H9 (cell line): Measurements from ENCODE around the gene NCDN. TPM values are rescaled to one million over a fixed set of nuclear protein-coding genes. Genes with fewer than 3 reads are reported as not detected.

Experiments used
- DNase-seq: peaks from one replicate; pipeline ENCODE4 v3.0.0-alpha.2; 2017
- H2AFZ ChIP-seq: one replicate; pipeline ENCODE4 v1.6.1; 2013; ENCODE audit warnings: mild to moderate bottlenecking, low read length, control low read depth, moderate library complexity
- H2AK5ac ChIP-seq: 2 replicates; pipeline ENCODE4 v1.6.1; 2013; ENCODE audit warnings: low read length, control low read depth, mixed read lengths; ENCODE audit not compliant: insufficient read length
- H2BK120ac ChIP-seq: one replicate; pipeline ENCODE4 v1.6.1; 2013; ENCODE audit warnings: low read depth, mild to moderate bottlenecking, low read length, control low read depth, inconsistent platforms; ENCODE audit not compliant: poor library complexity, severe bottlenecking
- H2BK12ac ChIP-seq: 2 replicates; pipeline ENCODE4 v1.6.1; 2013; ENCODE audit warnings: low read length, control low read depth, mixed read lengths, low read depth; ENCODE audit not compliant: insufficient read length
- H2BK15ac ChIP-seq: 2 replicates; pipeline ENCODE4 v1.6.1; 2013; ENCODE audit warnings: low read depth, low read length, control low read depth
- H2BK20ac ChIP-seq: one replicate; pipeline ENCODE4 v1.6.1; 2013; ENCODE audit warnings: low read depth, mild to moderate bottlenecking, low read length, control low read depth, inconsistent platforms; ENCODE audit not compliant: poor library complexity, severe bottlenecking
- H2BK5ac ChIP-seq: 2 replicates; pipeline ENCODE4 v1.6.1; 2013; ENCODE audit warnings: low read length, control low read depth, mixed read lengths; ENCODE audit not compliant: insufficient read length
- H3K14ac ChIP-seq: 2 replicates; pipeline ENCODE4 v1.6.1; 2013; ENCODE audit warnings: low read length, control low read depth; ENCODE audit not compliant: insufficient read depth
- H3K18ac ChIP-seq: 2 replicates; pipeline ENCODE4 v1.6.1; 2013; ENCODE audit warnings: low read depth, mild to moderate bottlenecking, mixed read lengths, low read length, control low read depth; ENCODE audit not compliant: insufficient read length
- H3K23ac ChIP-seq: 2 replicates; pipeline ENCODE4 v1.6.1; 2013; ENCODE audit warnings: low read length, control low read depth, mixed read lengths, low read depth; ENCODE audit not compliant: insufficient read length
- H3K23me2 ChIP-seq: 2 replicates; pipeline ENCODE4 v1.6.1; 2013; ENCODE audit warnings: low read depth, mild to moderate bottlenecking, mixed read lengths, low read length, control low read depth; ENCODE audit not compliant: insufficient read length, poor library complexity, severe bottlenecking
- H3K27ac ChIP-seq: 2 replicates; pipeline ENCODE4 v1.5.1; 2013; ENCODE audit warnings: low read length, control low read depth, mixed read lengths, low read depth; ENCODE audit not compliant: insufficient read length
- H3K27me3 ChIP-seq: 2 replicates; pipeline ENCODE4 v1.6.1; 2013; ENCODE audit warnings: low read length, control low read depth, inconsistent platforms; ENCODE audit not compliant: insufficient read depth
- H3K4ac ChIP-seq: 2 replicates; pipeline ENCODE4 v1.6.1; 2013; ENCODE audit warnings: low read depth, mild to moderate bottlenecking, control low read depth, inconsistent platforms, low read length, moderate library complexity
- H3K4me1 ChIP-seq: 2 replicates; pipeline ENCODE4 v1.6.1; 2013; ENCODE audit warnings: low read length, control low read depth, inconsistent platforms; ENCODE audit not compliant: insufficient read depth
- H3K4me2 ChIP-seq: 2 replicates; pipeline ENCODE4 v1.6.1; 2013; ENCODE audit warnings: low read length, control low read depth, mixed read lengths; ENCODE audit not compliant: insufficient read length, insufficient read depth
- H3K56ac ChIP-seq: 2 replicates; pipeline ENCODE4 v1.6.1; 2013; ENCODE audit warnings: low read depth, mild to moderate bottlenecking, mixed read lengths, low read length, control low read depth; ENCODE audit not compliant: insufficient read length
- H3K79me1 ChIP-seq: 2 replicates; pipeline ENCODE4 v1.6.1; 2013; ENCODE audit warnings: low read depth, mild to moderate bottlenecking, moderate library complexity, low read length, control low read depth, inconsistent platforms; ENCODE audit not compliant: insufficient read depth, poor library complexity, severe bottlenecking
- H3K79me2 ChIP-seq: 2 replicates; pipeline ENCODE4 v1.6.1; 2013; ENCODE audit warnings: low read length, control low read depth, inconsistent platforms; ENCODE audit not compliant: insufficient read depth
- H3K9ac ChIP-seq: 2 replicates; pipeline ENCODE4 v1.6.1; 2013; ENCODE audit warnings: low read length, control low read depth, mixed read lengths; ENCODE audit not compliant: insufficient read length; ENCODE audit errors: extremely low read depth
- H3K9me3 ChIP-seq: one replicate; pipeline ENCODE4 v1.6.1; 2013; ENCODE audit warnings: low read depth, low read length, inconsistent platforms; ENCODE audit not compliant: control insufficient read depth
- H3T11ph ChIP-seq: one replicate; pipeline ENCODE4 v1.6.1; 2013; ENCODE audit warnings: mild to moderate bottlenecking, low read length, control low read depth, inconsistent platforms
- H4K20me1 ChIP-seq: one replicate; pipeline ENCODE4 v1.6.1; 2013; ENCODE audit not compliant: control insufficient read depth, insufficient read length, insufficient read depth
- H4K5ac ChIP-seq: 2 replicates; pipeline ENCODE4 v1.6.1; 2013; ENCODE audit warnings: low read depth, mild to moderate bottlenecking, mixed read lengths, low read length, control low read depth; ENCODE audit not compliant: insufficient read length
- H4K8ac ChIP-seq: replicated peaks from 2 replicates; pipeline ENCODE4 v1.6.1; 2013; ENCODE audit warnings: low read length, control low read depth, mixed read lengths, low read depth; ENCODE audit not compliant: insufficient read length
- H4K91ac ChIP-seq: 2 replicates; pipeline ENCODE4 v1.6.1; 2013; ENCODE audit warnings: low read depth, mild to moderate bottlenecking, moderate library complexity, mixed read lengths, low read length, control low read depth; ENCODE audit not compliant: insufficient read length
- H3K27ac Mint-ChIP-seq, 3 experiments: 2 replicates in 2 of 3; 3 replicates in 1 of 3; pipeline ENCODE4 v1.8.0; 2020 to 2021; ENCODE audit warnings: mixed read lengths in 3 of 3, mild to moderate bottlenecking in 1 of 3, moderate library complexity in 1 of 3
- H3K27me3 Mint-ChIP-seq: 2 replicates; pipeline ENCODE4 v1.8.0; 2021; ENCODE audit warnings: low read depth, mild to moderate bottlenecking, moderate library complexity, mixed read lengths
- H3K36me3 Mint-ChIP-seq, 3 experiments: 2 replicates in 2 of 3; 3 replicates in 1 of 3; pipeline ENCODE4 v1.8.0; 2020 to 2021; ENCODE audit warnings: low read depth in 3 of 3, mixed read lengths in 3 of 3; ENCODE audit not compliant: insufficient read depth in 1 of 3
- H3K4me1 Mint-ChIP-seq, 2 experiments: 2 replicates each; pipeline ENCODE4 v1.8.0; 2020; ENCODE audit warnings: mixed read lengths in 2 of 2
- H3K4me3 Mint-ChIP-seq, 2 experiments: 2 replicates in 1 of 2; 3 replicates in 1 of 2; pipeline ENCODE4 v1.8.0; 2020 to 2021; ENCODE audit warnings: mild to moderate bottlenecking in 2 of 2, mixed read lengths in 2 of 2, moderate library complexity in 1 of 2
- H3K9me3 Mint-ChIP-seq, 2 experiments: 2 replicates in 1 of 2; 3 replicates in 1 of 2; pipeline ENCODE4 v1.8.0; 2020; ENCODE audit warnings: mild to moderate bottlenecking in 2 of 2, mixed read lengths in 2 of 2, moderate library complexity in 1 of 2
- CTCF ChIP-seq: fragments of 200-600 bp; sonication (generic); conservative IDR thresholded peaks from 3 replicates; pipeline ENCODE4 v1.8.0; 2021; ENCODE audit warnings: antibody characterized with exemption, mild to moderate bottlenecking
- WGBS: extraction: QIAGEN DNeasy Blood & Tissue Kit; methylation state at CpG from one replicate; pipeline ENCODE4 v1.1.7; 2013; ENCODE audit warnings: missing lambda C conversion rate, low lambda C conversion rate, mixed read lengths; ENCODE audit not compliant: insufficient read length; ENCODE audit errors: extremely low coverage; 5-methylcytosine and 5-hydroxymethylcytosine counted together
- total RNA-seq: library from RNA; stranded (reverse); gene quantifications from 2 replicates; pipeline ENCODE4 v1.2.1, GENCODE V29; 2021

The NCDN gene
- total RNA-seq, 1 experiment from 2014 or later: 44.2 TPM

GRCh38 chr1:35518183-35518582 is 39.4 kb upstream of the NCDN start:
- Mint-ChIP-seq H3K36me3 (peaks cover 28 to 46% (median 32%) of the 10 kb centered on the region in 3 experiments), H3K9me3 (peaks cover 30 to 32% of the 10 kb centered on the region in 2 experiments), H3K27ac (no peak overlapping the region), H3K4me3 (no peak overlapping the region), H3K4me1 (no peaks in the 10 kb centered on the region; a peak in 1 of 4 replicates), H3K27me3 (no peaks in the 10 kb centered on the region)
- no peaks in the 10 kb centered on the region for H3K4me1 ChIP-seq
- no peak overlapping the region for H3K9ac ChIP-seq
- no peak overlapping the region for H3T11ph ChIP-seq
- no peak for DNase-seq
- no peak for TF ChIP-seq CTCF
- no peak overlapping the region for H3K18ac ChIP-seq
- no peak overlapping the region for H2AK5ac ChIP-seq
- H3K23ac ChIP-seq: no peak overlapping the region
- no peak overlapping the region for H3K56ac ChIP-seq
- H3K14ac ChIP-seq: no peak overlapping the region
- no peak overlapping the region for H2BK20ac ChIP-seq
- H3K23me2 ChIP-seq: no peaks in the 10 kb centered on the region
- no peaks in the 10 kb centered on the region; the same call in 1 of the 2 replicates for H3K79me2 ChIP-seq
- no CpG with 5 or more reads among the region's 3 CpGs for WGBS
- H3K9me3 ChIP-seq: peaks cover 5% of the 10 kb centered on the region
- no peak overlapping the region for H3K4me2 ChIP-seq
- no peak overlapping the region for H4K8ac ChIP-seq
- no peak overlapping the region for H3K27ac ChIP-seq
- no peak overlapping the region for H2BK5ac ChIP-seq
- H3K27me3 ChIP-seq: no peaks in the 10 kb centered on the region
- H2BK120ac ChIP-seq: no peak overlapping the region
- H3K4ac ChIP-seq: no peak overlapping the region
- no peak overlapping the region for H4K5ac ChIP-seq
- H2AFZ ChIP-seq: no peak overlapping the region
- no peak overlapping the region for H4K91ac ChIP-seq
- no peaks in the 10 kb centered on the region for H4K20me1 ChIP-seq
- no peaks in the 10 kb centered on the region for H3K79me1 ChIP-seq
- H2BK12ac ChIP-seq: no peak overlapping the region
- no peak overlapping the region for H2BK15ac ChIP-seq
